Lower leg skin (tissue), 4 donors: ENCODE measurements around the gene CFL1. TPM values are rescaled to one million over a fixed set of nuclear protein-coding genes. Genes with fewer than 3 reads are reported as not detected.

ENCODE experiments used
- DNase-seq, 2 donors: peaks; one replicate each; pipeline ENCODE4 v3.0.0-alpha.2; 2019; ENCODE audit warnings: low spot score in 2 of 2
- H3K4me3 ChIP-seq: fragments of 200-600 bp; sonication (generic); 2 replicates; pipeline ENCODE4 v1.5.1; 2017; ENCODE audit warnings: mild to moderate bottlenecking, low read depth; ENCODE audit not compliant: poor library complexity, severe bottlenecking
- POLR2A ChIP-seq, 2 donors: fragments of 450-650 bp; IDR thresholded peaks; one replicate each; pipeline ENCODE4 v1.6.1; 2016 to 2017; ENCODE audit warnings: antibody characterized with exemption in 2 of 2, mild to moderate bottlenecking in 1 of 2, moderate library complexity in 1 of 2
- WGBS, 2 donors: methylation state at CpG; one replicate each; pipeline ENCODE4 v1.1.5; 2018; 5-methylcytosine and 5-hydroxymethylcytosine counted together
- intact Hi-C: fragments of 100-400 bp; cut with DNase I; formaldehyde crosslinking; loops from one replicate; pipeline ENCODE4 v1.15.0; 2023; ENCODE audit warnings: low total_unique reads
- total RNA-seq, 4 donors: library from RNA; depleted of rRNA; stranded (reverse); fragments of >200 nt; gene quantifications; one replicate each; pipeline ENCODE4 v1.1.0, GENCODE V29; 2016
- TF ChIP-seq, protein P1 (sequence below), 3 donors: fragments of 450-650 bp; IDR thresholded peaks; one replicate each; pipeline ENCODE4 v1.5.1; 2016; ENCODE audit warnings: antibody characterized with exemption in 3 of 3, mild to moderate bottlenecking in 3 of 3, moderate library complexity in 2 of 3

CFL1 gene
- 100 to 1,000 TPM; 417 to 706 (median 504) TPM for total RNA-seq

DNA sequence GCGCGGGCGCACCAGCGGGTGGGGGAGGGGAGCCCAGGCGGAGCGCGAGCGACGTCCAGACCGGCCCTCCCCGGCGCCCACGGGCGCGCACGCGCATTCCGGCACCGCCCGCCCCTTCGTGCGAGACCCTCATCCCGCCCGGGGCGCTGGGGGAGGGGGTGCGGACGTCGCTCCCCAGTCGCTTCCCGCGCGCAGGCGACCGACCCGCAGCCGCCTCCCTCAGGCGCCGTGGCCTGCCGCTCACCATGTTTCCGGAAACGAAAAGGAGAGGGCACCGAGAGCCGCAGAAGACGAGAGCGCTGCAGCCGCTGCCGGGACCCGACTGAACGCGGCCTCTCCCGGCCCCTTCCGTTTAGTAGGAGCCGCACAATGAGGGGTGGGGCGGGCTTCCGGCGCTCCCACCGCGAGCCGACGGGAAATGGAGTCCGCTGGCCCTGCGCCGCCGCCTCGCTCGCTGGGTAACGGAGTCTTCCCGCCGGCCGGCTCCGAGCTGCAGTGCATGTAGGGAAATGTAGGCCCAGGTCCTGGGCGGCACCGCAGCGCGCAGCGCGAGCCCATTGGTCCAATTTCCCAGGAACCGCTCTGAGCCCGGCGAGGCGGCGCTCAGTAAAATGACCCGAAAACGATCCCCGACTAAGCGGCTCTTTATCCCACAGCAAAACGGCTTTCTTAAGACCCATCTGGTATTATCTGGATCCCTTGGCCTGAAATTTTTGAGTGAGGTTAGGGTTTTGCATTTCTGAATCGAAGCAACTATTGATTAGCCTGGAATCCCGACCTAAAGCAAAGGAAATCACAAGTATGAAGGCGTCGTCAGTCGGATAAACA is at the start of gene CFL1:
CFL1 (minus strand) TSS at position 328 of the 828 bp plus-strand sequence; CDS start at position 247, 81 bp downstream.
- intact Hi-C loops: no loop called here
- H3K4me3 ChIP-seq: peak within 1 kb of the TSS; percentile 94
- peak; percentile 97 to 100 for DNase-seq
- TF ChIP-seq POLR2A (IDR thresholded peaks at IDR 0.05): peak in 1 of 2 donors; percentile 76
- TF ChIP-seq, protein P1, sequence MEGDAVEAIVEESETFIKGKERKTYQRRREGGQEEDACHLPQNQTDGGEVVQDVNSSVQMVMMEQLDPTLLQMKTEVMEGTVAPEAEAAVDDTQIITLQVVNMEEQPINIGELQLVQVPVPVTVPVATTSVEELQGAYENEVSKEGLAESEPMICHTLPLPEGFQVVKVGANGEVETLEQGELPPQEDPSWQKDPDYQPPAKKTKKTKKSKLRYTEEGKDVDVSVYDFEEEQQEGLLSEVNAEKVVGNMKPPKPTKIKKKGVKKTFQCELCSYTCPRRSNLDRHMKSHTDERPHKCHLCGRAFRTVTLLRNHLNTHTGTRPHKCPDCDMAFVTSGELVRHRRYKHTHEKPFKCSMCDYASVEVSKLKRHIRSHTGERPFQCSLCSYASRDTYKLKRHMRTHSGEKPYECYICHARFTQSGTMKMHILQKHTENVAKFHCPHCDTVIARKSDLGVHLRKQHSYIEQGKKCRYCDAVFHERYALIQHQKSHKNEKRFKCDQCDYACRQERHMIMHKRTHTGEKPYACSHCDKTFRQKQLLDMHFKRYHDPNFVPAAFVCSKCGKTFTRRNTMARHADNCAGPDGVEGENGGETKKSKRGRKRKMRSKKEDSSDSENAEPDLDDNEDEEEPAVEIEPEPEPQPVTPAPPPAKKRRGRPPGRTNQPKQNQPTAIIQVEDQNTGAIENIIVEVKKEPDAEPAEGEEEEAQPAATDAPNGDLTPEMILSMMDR (IDR thresholded peaks at IDR 0.05): no peak
- 0% methylated on average over 48 to 50 of the region's 92 CpGs for WGBS, 2 donors

DNA sequence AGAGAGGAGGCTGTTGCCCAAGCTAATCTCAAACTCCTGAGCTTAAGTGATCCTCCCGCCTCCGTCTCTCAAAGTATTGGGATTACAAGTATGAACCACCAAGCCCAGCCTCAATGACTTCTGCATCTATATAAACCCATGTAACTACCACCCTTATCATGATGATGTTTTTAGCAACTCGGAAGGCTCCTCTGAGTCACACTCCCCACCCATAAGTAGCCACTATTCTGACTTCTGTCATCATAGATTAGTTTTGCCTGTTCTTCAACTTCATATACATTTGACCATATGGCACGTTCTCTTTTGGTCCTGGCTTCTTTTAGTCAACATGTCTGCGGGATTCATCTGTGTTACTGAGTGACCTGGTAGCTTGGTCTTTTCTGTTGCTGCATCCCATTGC is 48.6 kb upstream of the CFL1 start:
- TF ChIP-seq, protein P1 (IDR thresholded peaks at IDR 0.05): no peak
- TF ChIP-seq POLR2A (IDR thresholded peaks at IDR 0.05): no peak
- no peak overlapping the region for H3K4me3 ChIP-seq
- intact Hi-C loops: no loop called here
- no peak for DNase-seq
- WGBS, 2 donors: 85 to 92% methylated on average over 5 of the region's 5 CpGs

DNA sequence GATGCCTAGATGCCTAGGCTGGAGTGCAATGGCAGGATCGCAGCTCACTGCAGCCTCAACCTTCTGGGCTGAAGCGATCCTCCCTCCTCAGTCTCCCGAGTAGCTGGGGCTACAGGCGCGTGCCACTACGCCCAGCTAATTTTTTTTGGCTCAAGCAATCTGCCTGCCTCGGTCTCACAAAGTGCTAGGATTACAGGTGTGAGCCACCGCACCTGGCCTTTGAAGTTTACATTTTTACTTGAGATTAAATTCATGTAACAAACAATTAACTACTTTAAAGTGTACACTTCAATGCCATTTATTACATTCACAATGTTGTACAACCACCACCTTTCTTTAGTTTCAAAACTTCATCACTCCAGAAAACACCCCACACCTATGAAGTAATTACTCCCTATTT is 45.7 kb upstream of the CFL1 start:
- 73 to 76% methylated on average over 8 of the region's 8 CpGs for WGBS, 2 donors
- TF ChIP-seq POLR2A (IDR thresholded peaks at IDR 0.05): no peak
- TF ChIP-seq, protein P1 (IDR thresholded peaks at IDR 0.05): no peak
- intact Hi-C loops: no loop called here
- H3K4me3 ChIP-seq: no peak overlapping the region
- DNase-seq: no peak

DNA sequence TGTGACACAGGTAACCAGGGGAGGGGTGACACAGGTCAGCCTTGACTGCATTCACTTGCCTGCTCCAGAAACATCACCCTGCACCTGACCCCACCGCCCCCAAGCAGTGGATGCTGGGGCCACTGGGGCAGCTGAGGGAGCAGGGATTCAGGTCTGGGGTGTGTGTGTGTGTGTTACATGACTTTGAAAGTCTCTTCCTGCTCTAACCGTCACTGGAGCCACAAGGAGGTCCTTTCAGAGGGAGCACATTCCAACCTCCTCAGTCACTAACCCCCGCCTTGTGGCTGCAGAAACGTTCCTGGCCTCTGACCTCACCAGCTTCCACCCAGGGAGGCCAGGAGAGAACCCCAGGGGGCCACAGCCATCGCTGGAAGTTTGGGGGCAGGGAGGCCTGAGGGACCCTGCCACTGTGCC is 45.1 kb upstream of the CFL1 start:
- no peak overlapping the region for H3K4me3 ChIP-seq
- 23 to 27% methylated on average over 5 of the region's 5 CpGs for WGBS, 2 donors
- intact Hi-C loops: no loop called here
- DNase-seq: no peak
- TF ChIP-seq, protein P1 (IDR thresholded peaks at IDR 0.05): no peak
- no peak for TF ChIP-seq POLR2A (IDR thresholded peaks at IDR 0.05)

DNA sequence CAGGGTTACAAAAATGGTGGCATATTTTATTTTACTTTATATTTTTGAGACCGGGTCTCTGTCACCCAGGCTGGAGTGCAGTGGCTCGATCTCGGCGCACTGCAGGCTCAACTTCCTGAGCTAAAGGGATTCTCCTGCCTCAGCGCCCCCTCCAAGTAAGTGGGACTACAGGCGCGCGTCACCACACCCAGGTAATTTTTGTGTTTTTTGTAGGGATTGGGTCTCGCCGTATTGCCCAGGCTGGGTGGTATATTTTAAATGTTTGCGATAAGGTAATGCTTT is 42.9 kb upstream of the CFL1 start:
- 79 to 82% methylated on average over 11 of the region's 11 CpGs for WGBS, 2 donors
- H3K4me3 ChIP-seq: no peak overlapping the region
- intact Hi-C loops: no loop called here
- TF ChIP-seq, protein P1 (IDR thresholded peaks at IDR 0.05): no peak
- TF ChIP-seq POLR2A (IDR thresholded peaks at IDR 0.05): no peak
- no peak for DNase-seq
